DMS53 (cell line): ENCODE results near the gene CD83.
A peak's percentile ranks its signal among the peaks of the same experiment; 100 is the strongest.

ENCODE experiments used
- DNase-seq: peaks from one replicate; lab custom pipeline; 2025; lab: John Stamatoyannopoulos, UW

CD83 gene

GRCh38 chr6:14091339-14091978 is 26.1 kb upstream of the CD83 start:
- no peak for DNase-seq

- DNase-seq: no peak
These were observed 25.3 kb upstream of the CD83 start for GRCh38 chr6:14092316-14092715.

GRCh38 chr6:14092838-14093789 is 24.5 kb upstream of the CD83 start:
- no peak for DNase-seq

- no peak for DNase-seq
These were observed 22.9 kb upstream of the CD83 start for GRCh38 chr6:14094721-14095120.

- no peak for DNase-seq
These were observed 22.1 kb upstream of the CD83 start for GRCh38 chr6:14095437-14095836.

- DNase-seq: peak; percentile 60
These were observed 17.4 kb upstream of the CD83 start for GRCh38 chr6:14100138-14100537.

GRCh38 chr6:14100966-14101365 is 16.6 kb upstream of the CD83 start:
- DNase-seq: no peak

- DNase-seq: no peak
These were observed 15.2 kb upstream of the CD83 start for GRCh38 chr6:14102383-14102782.

- DNase-seq: no peak
These were observed 12.0 kb upstream of the CD83 start for GRCh38 chr6:14105547-14105946.

- no peak for DNase-seq
These were observed 10.6 kb upstream of the CD83 start for GRCh38 chr6:14107000-14107399.

- no peak for DNase-seq
These were observed 9.7 kb upstream of the CD83 start for GRCh38 chr6:14107711-14108494.

GRCh38 chr6:14108571-14109410 is 8.8 kb upstream of the CD83 start:
- DNase-seq: peak; percentile 15

GRCh38 chr6:14109411-14109826 is 8.2 kb upstream of the CD83 start:
- DNase-seq: no peak

GRCh38 chr6:14110001-14110818 is 7.4 kb upstream of the CD83 start:
- no peak for DNase-seq

- no peak for DNase-seq
These were observed 3.6 kb upstream of the CD83 start for GRCh38 chr6:14113976-14114375.

- DNase-seq: no peak
These were observed 493 bp downstream of the CD83 start for GRCh38 chr6:14118091-14118439.

- DNase-seq: no peak
These were observed 874 bp downstream of the CD83 start for GRCh38 chr6:14118446-14118845.

GRCh38 chr6:14119784-14120183 is 2.2 kb downstream of the CD83 start:
- no peak for DNase-seq

- DNase-seq: no peak
These were observed 3.0 kb downstream of the CD83 start for GRCh38 chr6:14120546-14120945.

- no peak for DNase-seq
These were observed 4.4 kb downstream of the CD83 start for GRCh38 chr6:14121936-14122344.
